ENCODE data around the gene RNF220.

The RNF220 gene

DNA sequence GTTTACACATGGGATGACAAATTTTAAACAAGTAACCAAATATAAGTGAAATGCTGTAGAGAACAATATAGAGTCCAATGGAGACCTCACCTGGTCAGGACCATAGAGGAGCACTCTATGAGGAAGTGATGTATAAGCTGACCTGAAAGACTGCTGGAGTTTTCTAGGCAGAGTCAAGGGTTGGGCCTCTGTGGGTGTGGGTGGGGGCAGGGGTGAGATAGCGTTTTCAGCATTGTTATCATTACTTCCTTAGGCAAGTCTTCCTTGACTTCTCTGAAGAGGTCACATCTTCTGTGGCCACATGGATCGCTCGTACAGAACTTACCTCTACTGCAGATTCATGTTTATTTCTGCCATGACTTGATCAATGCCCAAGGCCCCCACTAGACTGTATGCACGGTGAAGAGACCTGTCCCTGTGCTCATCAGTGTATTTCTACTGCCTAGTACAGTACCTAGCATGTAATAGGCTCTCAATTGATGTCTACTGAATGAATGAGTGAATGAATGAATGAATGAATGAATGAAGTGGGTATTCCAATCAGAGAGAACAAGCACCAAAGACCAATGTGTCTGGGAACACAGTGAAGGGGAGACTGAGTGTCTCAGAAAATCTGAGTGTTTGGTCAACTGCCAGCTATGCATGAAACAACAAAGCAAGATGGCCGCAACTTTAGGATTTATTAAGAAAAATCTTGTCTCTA, 116.5 kb downstream of the RNF220 start:
- Histone ChIP-seq H3K36me3 (ENCODE audit: control insufficient read depth in 2 of 2, insufficient read depth in 1 of 2, low read length in 2 of 2) (no peaks in the 10 kb centered on the region), H3K4me1 (ENCODE audit: control insufficient read depth, insufficient read depth, low read length) (no peaks in the 10 kb centered on the region), H3K9me3 (ENCODE audit: control insufficient read depth, insufficient read depth, low read depth, low read length) (no peaks in the 10 kb centered on the region), H3K27ac (ENCODE audit: extremely low read depth, low read depth, low read length) (no peak overlapping the region), H3K4me3 (ENCODE audit: low read depth, low read length) (no peak overlapping the region)
- TF ChIP-seq ZBTB48 (tag by site-specific recombination; IDR thresholded peaks at IDR 0.05) (no peak), HOXC10 (CRISPR knock-in tag; IDR thresholded peaks at IDR 0.05) (no peak), ZNF600 (tag by site-specific recombination; IDR thresholded peaks at IDR 0.05) (no peak), ZNF24 (tag by site-specific recombination; IDR thresholded peaks at IDR 0.05) (peak; percentile 68)
- TF ChIP-seq, protein P1, sequence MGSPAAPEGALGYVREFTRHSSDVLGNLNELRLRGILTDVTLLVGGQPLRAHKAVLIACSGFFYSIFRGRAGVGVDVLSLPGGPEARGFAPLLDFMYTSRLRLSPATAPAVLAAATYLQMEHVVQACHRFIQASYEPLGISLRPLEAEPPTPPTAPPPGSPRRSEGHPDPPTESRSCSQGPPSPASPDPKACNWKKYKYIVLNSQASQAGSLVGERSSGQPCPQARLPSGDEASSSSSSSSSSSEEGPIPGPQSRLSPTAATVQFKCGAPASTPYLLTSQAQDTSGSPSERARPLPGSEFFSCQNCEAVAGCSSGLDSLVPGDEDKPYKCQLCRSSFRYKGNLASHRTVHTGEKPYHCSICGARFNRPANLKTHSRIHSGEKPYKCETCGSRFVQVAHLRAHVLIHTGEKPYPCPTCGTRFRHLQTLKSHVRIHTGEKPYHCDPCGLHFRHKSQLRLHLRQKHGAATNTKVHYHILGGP (tag by site-specific recombination; IDR thresholded peaks at IDR 0.05) = no peak
- ChIA-PET POLR2A (no interaction called here), CTCF (interaction anchor here (0.7 kb wide), 1 partner anchor 438 kb away, joined by 5 read pairs; no protein-coding TSS in a partner anchor)

DNA sequence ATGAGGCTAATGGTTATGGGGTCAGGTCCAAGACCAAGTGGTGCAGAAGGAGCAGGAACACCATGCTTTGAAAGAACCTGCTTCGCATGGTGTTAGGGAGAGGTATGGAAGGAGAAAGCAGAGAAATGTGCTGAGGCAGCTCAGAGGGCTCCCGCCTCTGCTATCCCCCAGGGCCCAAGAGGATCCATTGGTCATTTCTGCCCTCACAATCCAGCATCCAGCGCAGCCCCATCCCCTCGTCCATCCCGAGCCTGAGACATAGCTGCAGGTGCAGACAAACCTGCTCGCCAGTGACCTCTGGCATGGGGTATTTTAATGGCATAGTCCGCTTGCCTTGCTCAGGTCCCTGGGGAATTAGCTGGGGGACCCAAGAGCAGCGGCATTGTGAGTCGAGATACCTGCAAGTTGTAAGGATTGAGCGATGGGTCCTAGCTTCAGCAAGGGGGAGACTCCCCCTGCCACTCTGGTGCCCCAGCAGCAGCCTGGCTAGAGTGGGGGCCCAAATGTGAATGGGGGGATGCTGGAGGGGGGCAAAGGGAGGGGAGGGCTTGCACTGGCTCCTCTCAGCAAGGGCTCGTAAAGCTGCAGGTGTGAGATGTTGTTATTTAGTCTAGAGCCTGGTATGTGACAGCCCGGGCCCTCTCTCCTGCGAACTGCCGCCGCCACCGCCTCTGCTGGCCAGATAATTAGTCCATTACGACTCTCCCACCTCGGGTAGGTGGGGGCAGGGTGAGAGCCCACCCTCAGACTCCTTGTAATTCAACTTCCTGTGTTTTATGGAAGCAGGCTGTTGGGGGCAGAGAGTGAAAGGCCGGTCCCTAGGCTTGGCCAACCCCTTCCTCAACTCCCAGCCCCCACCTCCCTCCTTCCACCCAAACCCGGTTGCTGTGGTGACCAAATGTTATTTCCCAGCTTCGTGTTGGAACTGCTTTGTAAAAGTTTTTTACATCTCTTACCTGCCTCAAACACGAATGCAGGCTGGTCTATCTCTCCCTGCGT, 118.8 kb downstream of the RNF220 start:
- ChIA-PET CTCF (interaction anchor here (0.7 to 1.5 kb wide), 3 partner anchors 10 to 144 kb away, joined by 3 read pairs; no protein-coding TSS in a partner anchor), POLR2A (no interaction called here)
- Histone ChIP-seq H3K4me3 (ENCODE audit: low read depth, low read length) (no peak overlapping the region), H3K36me3 (ENCODE audit: control insufficient read depth in 2 of 2, insufficient read depth in 1 of 2, low read length in 2 of 2) (no peaks in the 10 kb centered on the region), H3K27ac (ENCODE audit: extremely low read depth, low read depth, low read length) (no peak overlapping the region), H3K9me3 (ENCODE audit: control insufficient read depth, insufficient read depth, low read depth, low read length) (no peaks in the 10 kb centered on the region), H3K4me1 (ENCODE audit: control insufficient read depth, insufficient read depth, low read length) (no peaks in the 10 kb centered on the region)
- TF ChIP-seq EGR2 (tag by site-specific recombination; IDR thresholded peaks at IDR 0.05; ENCODE audit: low read depth) = peak; percentile 77
- TF ChIP-seq, protein P2, sequence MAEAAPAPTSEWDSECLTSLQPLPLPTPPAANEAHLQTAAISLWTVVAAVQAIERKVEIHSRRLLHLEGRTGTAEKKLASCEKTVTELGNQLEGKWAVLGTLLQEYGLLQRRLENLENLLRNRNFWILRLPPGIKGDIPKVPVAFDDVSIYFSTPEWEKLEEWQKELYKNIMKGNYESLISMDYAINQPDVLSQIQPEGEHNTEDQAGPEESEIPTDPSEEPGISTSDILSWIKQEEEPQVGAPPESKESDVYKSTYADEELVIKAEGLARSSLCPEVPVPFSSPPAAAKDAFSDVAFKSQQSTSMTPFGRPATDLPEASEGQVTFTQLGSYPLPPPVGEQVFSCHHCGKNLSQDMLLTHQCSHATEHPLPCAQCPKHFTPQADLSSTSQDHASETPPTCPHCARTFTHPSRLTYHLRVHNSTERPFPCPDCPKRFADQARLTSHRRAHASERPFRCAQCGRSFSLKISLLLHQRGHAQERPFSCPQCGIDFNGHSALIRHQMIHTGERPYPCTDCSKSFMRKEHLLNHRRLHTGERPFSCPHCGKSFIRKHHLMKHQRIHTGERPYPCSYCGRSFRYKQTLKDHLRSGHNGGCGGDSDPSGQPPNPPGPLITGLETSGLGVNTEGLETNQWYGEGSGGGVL (tag by site-specific recombination; IDR thresholded peaks at IDR 0.05) = peak; percentile 28; the same call in 1 of the 2 replicates
- TF ChIP-seq, protein P3, sequence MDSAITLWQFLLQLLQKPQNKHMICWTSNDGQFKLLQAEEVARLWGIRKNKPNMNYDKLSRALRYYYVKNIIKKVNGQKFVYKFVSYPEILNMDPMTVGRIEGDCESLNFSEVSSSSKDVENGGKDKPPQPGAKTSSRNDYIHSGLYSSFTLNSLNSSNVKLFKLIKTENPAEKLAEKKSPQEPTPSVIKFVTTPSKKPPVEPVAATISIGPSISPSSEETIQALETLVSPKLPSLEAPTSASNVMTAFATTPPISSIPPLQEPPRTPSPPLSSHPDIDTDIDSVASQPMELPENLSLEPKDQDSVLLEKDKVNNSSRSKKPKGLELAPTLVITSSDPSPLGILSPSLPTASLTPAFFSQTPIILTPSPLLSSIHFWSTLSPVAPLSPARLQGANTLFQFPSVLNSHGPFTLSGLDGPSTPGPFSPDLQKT (IDR thresholded peaks at IDR 0.05; ENCODE audit: borderline replicate concordance, low read depth, low read length) = no peak
- peak; percentile 37; the same call in 1 of the 2 replicates for TF ChIP-seq SP2 (tag by site-specific recombination; IDR thresholded peaks at IDR 0.05)
- TF ChIP-seq ZFHX2 (tag by site-specific recombination; conservative IDR thresholded peaks at IDR 0.05) = peak; percentile 80
- TF ChIP-seq ZBTB17 (tag by site-specific recombination; IDR thresholded peaks at IDR 0.05) = no peak

DNA sequence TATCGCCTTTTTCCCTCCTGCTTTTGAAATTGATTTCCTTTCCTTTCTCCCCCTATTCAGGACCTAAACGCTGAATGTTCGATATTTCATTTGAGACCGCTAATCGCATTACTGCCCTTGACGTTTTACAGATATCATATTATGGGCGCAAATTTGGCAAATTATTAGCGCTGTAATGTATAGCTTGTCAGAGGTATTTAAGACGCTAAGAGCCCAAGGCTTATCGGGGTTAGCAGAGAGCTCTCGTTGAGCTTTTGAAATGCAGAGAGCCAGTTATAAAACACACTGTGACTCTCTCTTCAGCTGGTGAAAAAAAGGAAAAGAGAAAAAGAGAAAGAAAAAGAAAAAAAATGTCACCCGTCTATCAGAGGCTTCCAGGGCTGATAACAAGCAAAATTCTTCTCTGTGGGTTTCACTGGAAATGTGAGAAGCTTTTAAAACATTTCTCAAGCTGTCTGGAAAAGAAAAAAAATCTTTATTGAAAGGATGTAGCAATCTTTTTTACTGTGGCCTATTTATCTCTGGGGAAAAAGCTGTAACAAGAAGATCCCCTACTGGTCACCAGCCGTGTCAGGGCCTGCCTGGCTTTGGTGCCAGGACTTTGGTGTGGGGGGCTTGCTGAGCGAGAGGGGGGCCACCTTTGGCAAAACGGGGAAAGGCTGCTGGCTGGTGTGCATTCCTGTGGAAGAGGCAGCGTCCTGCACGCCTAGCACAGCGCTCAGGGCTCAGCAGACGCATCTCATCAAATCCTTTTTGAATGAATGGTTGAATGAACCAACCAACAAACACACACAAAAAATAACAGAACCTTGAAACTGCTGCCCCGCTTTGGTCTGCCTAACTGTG, 119.8 kb downstream of the RNF220 start:
- Histone ChIP-seq H3K27ac (ENCODE audit: extremely low read depth, low read depth, low read length) (no peak overlapping the region), H3K4me3 (ENCODE audit: low read depth, low read length) (no peak overlapping the region), H3K9me3 (ENCODE audit: control insufficient read depth, insufficient read depth, low read depth, low read length) (no peaks in the 10 kb centered on the region), H3K36me3 (ENCODE audit: control insufficient read depth in 2 of 2, insufficient read depth in 1 of 2, low read length in 2 of 2) (no peaks in the 10 kb centered on the region), H3K4me1 (ENCODE audit: control insufficient read depth, insufficient read depth, low read length) (no peaks in the 10 kb centered on the region)
- CTCF ChIA-PET = interaction anchor here (0.6 to 0.7 kb wide), 3 partner anchors 25 to 1069 kb away, joined by 3 read pairs; no protein-coding TSS in a partner anchor
- POLR2A ChIA-PET = no interaction called here
- TF ChIP-seq, protein P4, sequence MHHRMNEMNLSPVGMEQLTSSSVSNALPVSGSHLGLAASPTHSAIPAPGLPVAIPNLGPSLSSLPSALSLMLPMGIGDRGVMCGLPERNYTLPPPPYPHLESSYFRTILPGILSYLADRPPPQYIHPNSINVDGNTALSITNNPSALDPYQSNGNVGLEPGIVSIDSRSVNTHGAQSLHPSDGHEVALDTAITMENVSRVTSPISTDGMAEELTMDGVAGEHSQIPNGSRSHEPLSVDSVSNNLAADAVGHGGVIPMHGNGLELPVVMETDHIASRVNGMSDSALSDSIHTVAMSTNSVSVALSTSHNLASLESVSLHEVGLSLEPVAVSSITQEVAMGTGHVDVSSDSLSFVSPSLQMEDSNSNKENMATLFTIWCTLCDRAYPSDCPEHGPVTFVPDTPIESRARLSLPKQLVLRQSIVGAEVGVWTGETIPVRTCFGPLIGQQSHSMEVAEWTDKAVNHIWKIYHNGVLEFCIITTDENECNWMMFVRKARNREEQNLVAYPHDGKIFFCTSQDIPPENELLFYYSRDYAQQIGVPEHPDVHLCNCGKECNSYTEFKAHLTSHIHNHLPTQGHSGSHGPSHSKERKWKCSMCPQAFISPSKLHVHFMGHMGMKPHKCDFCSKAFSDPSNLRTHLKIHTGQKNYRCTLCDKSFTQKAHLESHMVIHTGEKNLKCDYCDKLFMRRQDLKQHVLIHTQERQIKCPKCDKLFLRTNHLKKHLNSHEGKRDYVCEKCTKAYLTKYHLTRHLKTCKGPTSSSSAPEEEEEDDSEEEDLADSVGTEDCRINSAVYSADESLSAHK (tag by site-specific recombination; IDR thresholded peaks at IDR 0.05) = peak; percentile 39; the same call in 1 of the 2 replicates
- TF ChIP-seq ZNF585B (tag by site-specific recombination; IDR thresholded peaks at IDR 0.05) (no peak), ZNF777 (tag by site-specific recombination; IDR thresholded peaks at IDR 0.05; ENCODE audit: borderline replicate concordance) (no peak), PRDM1 (tag by site-specific recombination; IDR thresholded peaks at IDR 0.05) (peak; percentile 35; the same call in 1 of the 2 replicates)
- TF ChIP-seq, protein P5, sequence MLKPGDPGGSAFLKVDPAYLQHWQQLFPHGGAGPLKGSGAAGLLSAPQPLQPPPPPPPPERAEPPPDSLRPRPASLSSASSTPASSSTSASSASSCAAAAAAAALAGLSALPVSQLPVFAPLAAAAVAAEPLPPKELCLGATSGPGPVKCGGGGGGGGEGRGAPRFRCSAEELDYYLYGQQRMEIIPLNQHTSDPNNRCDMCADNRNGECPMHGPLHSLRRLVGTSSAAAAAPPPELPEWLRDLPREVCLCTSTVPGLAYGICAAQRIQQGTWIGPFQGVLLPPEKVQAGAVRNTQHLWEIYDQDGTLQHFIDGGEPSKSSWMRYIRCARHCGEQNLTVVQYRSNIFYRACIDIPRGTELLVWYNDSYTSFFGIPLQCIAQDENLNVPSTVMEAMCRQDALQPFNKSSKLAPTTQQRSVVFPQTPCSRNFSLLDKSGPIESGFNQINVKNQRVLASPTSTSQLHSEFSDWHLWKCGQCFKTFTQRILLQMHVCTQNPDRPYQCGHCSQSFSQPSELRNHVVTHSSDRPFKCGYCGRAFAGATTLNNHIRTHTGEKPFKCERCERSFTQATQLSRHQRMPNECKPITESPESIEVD (tag by site-specific recombination; IDR thresholded peaks at IDR 0.05) = 0 out of 2 replicates have a peak, but pooled peaks have one; percentile 49
